DND-41 (cell line): ENCODE data around the gene PDZRN3.

ENCODE experiments used
- EZH2 ChIP-seq: IDR thresholded peaks from 3 replicates; pipeline ENCODE4 v1.6.1; 2012; ENCODE audit warnings: borderline replicate concordance, low read depth, mild to moderate bottlenecking, moderate library complexity, low read length, inconsistent platforms; ENCODE audit not compliant: severe bottlenecking
- TF ChIP-seq, protein P1 (sequence below): IDR thresholded peaks from 2 replicates; pipeline ENCODE4 v1.5.1; 2012; ENCODE audit warnings: borderline replicate concordance, low read length, moderate library complexity, mild to moderate bottlenecking; ENCODE audit not compliant: poor library complexity, severe bottlenecking; ENCODE audit errors: extremely low read depth

DNA sequence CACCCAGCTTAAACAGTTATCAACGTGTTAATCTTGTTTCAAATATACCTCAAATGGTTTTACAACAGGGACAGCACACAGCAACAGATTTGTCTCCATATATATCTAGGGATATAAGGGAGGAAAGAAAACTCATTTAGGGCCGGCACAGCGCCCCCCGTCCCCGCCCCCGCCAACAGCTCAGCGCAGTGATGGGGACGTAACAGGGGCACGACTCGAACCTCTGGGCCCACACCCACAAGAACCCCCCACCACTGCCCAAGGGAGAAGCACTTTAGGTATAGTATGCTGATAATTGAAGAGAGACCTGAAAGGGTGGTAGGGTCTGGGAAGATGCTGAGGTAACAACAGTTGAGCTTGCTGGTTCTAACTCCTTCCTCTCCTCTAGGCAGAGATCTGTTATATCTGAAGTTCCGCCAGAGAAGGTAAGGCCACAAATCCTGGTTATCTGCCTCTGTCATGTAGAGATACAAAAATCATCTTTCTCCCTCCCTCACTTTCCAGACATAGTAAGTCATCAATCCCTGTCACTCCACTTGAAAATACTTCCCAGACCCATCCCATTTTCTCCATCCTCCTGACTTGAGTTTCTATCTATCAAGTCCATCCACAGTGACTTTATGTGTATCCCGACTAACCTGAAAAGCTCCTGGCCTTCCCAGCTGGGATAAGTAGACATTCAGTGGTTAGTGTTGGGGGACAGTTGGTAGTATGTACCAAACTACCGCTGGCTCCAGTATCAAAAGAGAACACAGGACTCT is 126.9 kb downstream of the PDZRN3 start:
- TF ChIP-seq, protein P1, sequence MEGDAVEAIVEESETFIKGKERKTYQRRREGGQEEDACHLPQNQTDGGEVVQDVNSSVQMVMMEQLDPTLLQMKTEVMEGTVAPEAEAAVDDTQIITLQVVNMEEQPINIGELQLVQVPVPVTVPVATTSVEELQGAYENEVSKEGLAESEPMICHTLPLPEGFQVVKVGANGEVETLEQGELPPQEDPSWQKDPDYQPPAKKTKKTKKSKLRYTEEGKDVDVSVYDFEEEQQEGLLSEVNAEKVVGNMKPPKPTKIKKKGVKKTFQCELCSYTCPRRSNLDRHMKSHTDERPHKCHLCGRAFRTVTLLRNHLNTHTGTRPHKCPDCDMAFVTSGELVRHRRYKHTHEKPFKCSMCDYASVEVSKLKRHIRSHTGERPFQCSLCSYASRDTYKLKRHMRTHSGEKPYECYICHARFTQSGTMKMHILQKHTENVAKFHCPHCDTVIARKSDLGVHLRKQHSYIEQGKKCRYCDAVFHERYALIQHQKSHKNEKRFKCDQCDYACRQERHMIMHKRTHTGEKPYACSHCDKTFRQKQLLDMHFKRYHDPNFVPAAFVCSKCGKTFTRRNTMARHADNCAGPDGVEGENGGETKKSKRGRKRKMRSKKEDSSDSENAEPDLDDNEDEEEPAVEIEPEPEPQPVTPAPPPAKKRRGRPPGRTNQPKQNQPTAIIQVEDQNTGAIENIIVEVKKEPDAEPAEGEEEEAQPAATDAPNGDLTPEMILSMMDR: no peak
- TF ChIP-seq EZH2: no peak
